ENCODE results near the gene SORCS3. TPM values are rescaled to one million over a fixed set of nuclear protein-coding genes. Genes with fewer than 3 reads are reported as not detected.

The SORCS3 gene
- total RNA-seq, 4 donors from 2014 or later = not detected

DNA sequence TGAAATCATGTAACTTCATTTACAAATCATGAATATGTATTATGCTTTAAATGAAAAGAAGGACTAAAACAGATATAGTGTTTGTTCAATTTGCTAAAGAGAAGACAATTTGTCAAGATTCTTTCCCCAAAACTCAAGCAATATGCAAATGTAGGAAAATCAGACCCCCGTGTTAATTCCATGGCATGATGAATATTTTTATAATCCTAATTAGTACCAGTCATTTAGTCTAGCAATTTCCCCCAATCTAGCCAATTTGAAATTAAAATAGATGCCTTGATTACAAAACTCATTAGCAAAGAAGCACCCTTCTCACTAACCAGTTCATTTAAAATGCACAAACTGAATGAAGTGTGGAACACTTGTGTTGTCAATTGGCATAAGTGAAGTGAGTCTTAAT lies 347.6 kb downstream of the SORCS3 start:
- H3K4me1 ChIP-seq = no peaks in the 10 kb centered on the region
- intact Hi-C loops (cut with DNase I; ENCODE audit: low total_unique reads) = no loop called here
- TF ChIP-seq POLR2A (IDR thresholded peaks at IDR 0.05) = no peak
- TF ChIP-seq, protein P1, sequence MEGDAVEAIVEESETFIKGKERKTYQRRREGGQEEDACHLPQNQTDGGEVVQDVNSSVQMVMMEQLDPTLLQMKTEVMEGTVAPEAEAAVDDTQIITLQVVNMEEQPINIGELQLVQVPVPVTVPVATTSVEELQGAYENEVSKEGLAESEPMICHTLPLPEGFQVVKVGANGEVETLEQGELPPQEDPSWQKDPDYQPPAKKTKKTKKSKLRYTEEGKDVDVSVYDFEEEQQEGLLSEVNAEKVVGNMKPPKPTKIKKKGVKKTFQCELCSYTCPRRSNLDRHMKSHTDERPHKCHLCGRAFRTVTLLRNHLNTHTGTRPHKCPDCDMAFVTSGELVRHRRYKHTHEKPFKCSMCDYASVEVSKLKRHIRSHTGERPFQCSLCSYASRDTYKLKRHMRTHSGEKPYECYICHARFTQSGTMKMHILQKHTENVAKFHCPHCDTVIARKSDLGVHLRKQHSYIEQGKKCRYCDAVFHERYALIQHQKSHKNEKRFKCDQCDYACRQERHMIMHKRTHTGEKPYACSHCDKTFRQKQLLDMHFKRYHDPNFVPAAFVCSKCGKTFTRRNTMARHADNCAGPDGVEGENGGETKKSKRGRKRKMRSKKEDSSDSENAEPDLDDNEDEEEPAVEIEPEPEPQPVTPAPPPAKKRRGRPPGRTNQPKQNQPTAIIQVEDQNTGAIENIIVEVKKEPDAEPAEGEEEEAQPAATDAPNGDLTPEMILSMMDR (IDR thresholded peaks at IDR 0.05 in 4 of 5, conservative IDR thresholded peaks at IDR 0.05 in 1 of 5) = no peak
- DNase-seq (no peak), ATAC-seq (no peak)
- H3K27ac ChIP-seq = no peak overlapping the region
- in situ Hi-C loops (cut with MboI; ENCODE audit: low sequenced_read_pairs in 4 of 4) = no loop called here
- no peaks in the 10 kb centered on the region for H3K9me3 ChIP-seq
- no peaks in the 10 kb centered on the region for H3K36me3 ChIP-seq
- H3K27me3 ChIP-seq = no peaks in the 10 kb centered on the region
- no peak overlapping the region for H3K4me3 ChIP-seq

DNA sequence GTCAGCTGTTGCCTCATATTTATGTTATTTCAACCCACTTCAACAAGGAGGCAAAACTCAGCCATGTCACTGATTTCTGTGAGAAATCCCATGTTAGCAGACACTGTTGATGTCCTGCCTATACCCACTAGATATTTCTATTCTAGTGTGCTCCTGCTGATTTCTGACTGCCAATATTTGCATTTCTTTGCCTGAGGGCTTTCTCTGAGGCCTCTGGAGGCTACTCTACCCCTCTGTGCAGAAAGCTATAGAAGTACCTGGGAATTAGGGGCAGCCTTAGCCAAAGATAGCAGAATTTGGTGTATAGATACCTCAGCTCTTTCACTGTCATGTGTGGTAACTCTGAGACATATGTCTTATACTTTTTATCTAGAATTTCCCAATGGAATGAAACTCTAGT lies 348.8 kb downstream of the SORCS3 start:
- in situ Hi-C loops (cut with MboI; ENCODE audit: low sequenced_read_pairs in 4 of 4) = no loop called here

DNA sequence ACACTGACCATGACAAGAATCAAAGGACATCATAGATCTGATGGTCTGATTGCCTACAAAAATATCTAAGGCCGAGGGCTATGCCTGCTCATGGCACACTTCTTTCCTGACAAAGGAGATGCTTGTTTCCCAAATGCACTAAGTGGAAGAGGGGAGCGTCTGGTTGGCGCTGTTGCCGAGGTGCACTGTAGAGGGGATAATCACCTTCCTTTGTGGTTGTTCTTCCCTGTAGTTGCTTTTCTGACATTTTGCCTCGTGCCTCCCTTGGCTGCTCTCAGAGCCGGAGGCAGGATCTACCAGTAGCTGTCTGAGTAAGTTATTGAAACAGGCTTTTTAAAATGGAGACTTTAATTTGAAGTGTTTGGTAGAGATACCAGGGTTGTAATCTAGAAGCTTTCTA lies 352.0 kb downstream of the SORCS3 start:
- no peak overlapping the region for H3K4me3 ChIP-seq
- H3K36me3 ChIP-seq = no peaks in the 10 kb centered on the region
- H3K27me3 ChIP-seq = no peaks in the 10 kb centered on the region
- no peak overlapping the region for H3K27ac ChIP-seq
- in situ Hi-C loops (cut with MboI; ENCODE audit: low sequenced_read_pairs in 4 of 4) = no loop called here
- no peak for TF ChIP-seq POLR2A (IDR thresholded peaks at IDR 0.05)
- TF ChIP-seq, protein P1 (IDR thresholded peaks at IDR 0.05 in 4 of 5, conservative IDR thresholded peaks at IDR 0.05 in 1 of 5) = no peak
- no peaks in the 10 kb centered on the region for H3K4me1 ChIP-seq
- no peak for DNase-seq
- ATAC-seq = no peak
- no peaks in the 10 kb centered on the region for H3K9me3 ChIP-seq
- intact Hi-C loops (cut with DNase I; ENCODE audit: low total_unique reads) = no loop called here

More for the DNA sequence above, 348.8 kb downstream of the SORCS3 start:
- Histone ChIP-seq H3K36me3 (no peaks in the 10 kb centered on the region), H3K4me1 (no peaks in the 10 kb centered on the region), H3K9me3 (no peaks in the 10 kb centered on the region), H3K27ac (no peak overlapping the region), H3K4me3 (no peak overlapping the region), H3K27me3 (no peaks in the 10 kb centered on the region)
- ATAC-seq = no peak
- intact Hi-C loops (cut with DNase I; ENCODE audit: low total_unique reads) = no loop called here
- no peak for DNase-seq
- TF ChIP-seq, protein P1 (IDR thresholded peaks at IDR 0.05 in 4 of 5, conservative IDR thresholded peaks at IDR 0.05 in 1 of 5) = no peak
- TF ChIP-seq POLR2A (IDR thresholded peaks at IDR 0.05) = no peak

DNA sequence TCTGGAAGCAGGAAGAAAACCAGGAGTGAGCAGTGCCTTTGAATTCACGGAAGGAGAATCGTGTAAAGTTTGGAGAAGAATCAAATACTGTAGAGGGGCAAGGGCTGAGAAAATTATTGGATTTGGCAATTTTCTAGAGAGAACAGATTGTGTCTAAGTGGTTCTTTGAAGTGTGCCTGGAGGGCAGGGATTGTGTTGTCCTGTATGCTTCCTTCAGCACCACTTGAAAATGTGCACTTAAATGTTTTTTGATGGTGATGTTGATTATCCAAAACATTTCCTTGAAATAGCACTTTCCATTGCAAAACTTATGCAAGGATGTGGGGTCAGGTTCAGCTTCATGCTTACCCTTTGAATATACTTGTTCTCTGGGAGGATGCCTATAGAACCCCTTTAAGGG lies 360.2 kb downstream of the SORCS3 start:
- DNase-seq (no peak), ATAC-seq (no peak)
- intact Hi-C loops (cut with DNase I; ENCODE audit: low total_unique reads) = no loop called here
- TF ChIP-seq, protein P1 (IDR thresholded peaks at IDR 0.05 in 4 of 5, conservative IDR thresholded peaks at IDR 0.05 in 1 of 5) = no peak
- no peak for TF ChIP-seq POLR2A (IDR thresholded peaks at IDR 0.05)
- in situ Hi-C loops (cut with MboI; ENCODE audit: low sequenced_read_pairs in 4 of 4) = no loop called here
- Histone ChIP-seq H3K27me3 (no peaks in the 10 kb centered on the region), H3K4me3 (no peak overlapping the region), H3K4me1 (no peaks in the 10 kb centered on the region), H3K9me3 (no peaks in the 10 kb centered on the region), H3K27ac (no peak overlapping the region), H3K36me3 (no peaks in the 10 kb centered on the region)

DNA sequence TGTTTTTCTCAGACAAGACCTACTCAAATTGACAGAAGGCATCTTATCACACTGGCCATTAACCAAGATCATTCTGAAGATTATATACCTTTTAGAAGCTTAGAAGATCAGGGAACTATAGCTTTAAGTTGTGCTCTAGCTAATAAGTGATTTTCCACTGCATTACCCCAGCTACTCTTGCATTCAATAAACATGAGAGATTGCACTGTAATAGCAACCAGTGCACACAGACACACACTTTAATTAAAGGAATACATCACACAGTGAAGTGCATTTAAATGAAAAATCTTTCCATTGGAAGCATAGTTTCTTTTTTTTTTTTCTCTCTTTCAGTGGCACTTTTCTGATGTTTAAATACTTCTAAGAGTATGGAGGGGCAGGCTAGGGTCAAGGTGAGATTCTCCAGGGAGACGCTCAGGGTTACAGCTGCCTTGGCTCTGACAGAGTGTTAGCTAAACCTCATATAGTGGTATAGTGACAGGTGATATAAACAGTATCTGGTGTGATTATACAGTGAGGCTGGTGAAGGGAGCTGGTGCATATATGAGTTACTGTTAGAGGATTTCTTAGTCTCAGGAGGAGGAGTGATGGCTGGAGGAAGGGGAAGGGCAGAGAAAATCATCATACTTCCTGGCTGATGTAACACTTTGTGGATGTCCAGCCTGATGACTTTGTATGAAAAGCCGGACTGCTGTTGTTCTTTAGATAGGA lies 369.5 kb downstream of the SORCS3 start:
- in situ Hi-C loops (cut with MboI; ENCODE audit: low sequenced_read_pairs in 4 of 4) = no loop called here
- H3K36me3 ChIP-seq = no peaks in the 10 kb centered on the region
- H3K27ac ChIP-seq = no peak overlapping the region
- no peak for TF ChIP-seq POLR2A (IDR thresholded peaks at IDR 0.05)
- TF ChIP-seq, protein P1 (IDR thresholded peaks at IDR 0.05 in 4 of 5, conservative IDR thresholded peaks at IDR 0.05 in 1 of 5) = no peak
- no peaks in the 10 kb centered on the region for H3K27me3 ChIP-seq
- no peak overlapping the region for H3K4me3 ChIP-seq
- no peak for ATAC-seq
- H3K9me3 ChIP-seq = no peaks in the 10 kb centered on the region
- no peaks in the 10 kb centered on the region for H3K4me1 ChIP-seq
- intact Hi-C loops (cut with DNase I; ENCODE audit: low total_unique reads) = no loop called here
- DNase-seq = no peak
